GM21786 (cell line): ENCODE data around the gene DMWD.
"Not testable (repeated sequence)": the region's sequence is repeated elsewhere in the genome, so short reads cannot be mapped to it uniquely, and the experiment has no call there.

Source experiments
- ATAC-seq: cut with Tn5 transposase; IDR thresholded peaks from one replicate; pipeline ENCODE4 v1.9.1; 2021; ENCODE audit not compliant: unreplicated experiment

The DMWD gene

GRCh38 chr19:45817010-45817724 lies 24.5 kb upstream of the DMWD start:
- peak; percentile 66 for ATAC-seq

GRCh38 chr19:45816236-45817009 lies 23.8 kb upstream of the DMWD start:
- no peak for ATAC-seq

- no peak for ATAC-seq
Measured at GRCh38 chr19:45815481-45816216, 23.0 kb upstream of the DMWD start.

GRCh38 chr19:45814851-45815480 lies 22.3 kb upstream of the DMWD start, which contains the start of gene RSPH6A:
TSS of gene RSPH6A (minus strand) at chr19:45815308. CDS start at chr19:45815176, 132 bp downstream.
- ATAC-seq = no peak

GRCh38 chr19:45814166-45814780 lies 21.6 kb upstream of the DMWD start:
- no peak for ATAC-seq

GRCh38 chr19:45812297-45812696 lies 19.7 kb upstream of the DMWD start:
- ATAC-seq = no peak

GRCh38 chr19:45809643-45810159 lies 17.1 kb upstream of the DMWD start:
- ATAC-seq = no peak

GRCh38 chr19:45805719-45806118 lies 13.1 kb upstream of the DMWD start:
- ATAC-seq = no peak

- ATAC-seq = no peak
Measured at GRCh38 chr19:45804959-45805230, 12.2 kb upstream of the DMWD start.

- no peak for ATAC-seq
Measured at GRCh38 chr19:45804140-45804958, 11.7 kb upstream of the DMWD start.

GRCh38 chr19:45801603-45802175 lies 9.0 kb upstream of the DMWD start:
- no peak for ATAC-seq

- no peak for ATAC-seq
Measured at GRCh38 chr19:45800070-45800553, 7.5 kb upstream of the DMWD start.

GRCh38 chr19:45799541-45799940 lies 6.9 kb upstream of the DMWD start:
- ATAC-seq = not testable (repeated sequence)

GRCh38 chr19:45798995-45799517 lies 6.4 kb upstream of the DMWD start:
- ATAC-seq = no peak

GRCh38 chr19:45794627-45795026 lies 2.0 kb upstream of the DMWD start:
- ATAC-seq = no peak

- ATAC-seq = no peak
Measured at GRCh38 chr19:45793876-45794275, 1.2 kb upstream of the DMWD start.

GRCh38 chr19:45793178-45793564 lies 526 bp upstream of the DMWD start:
- no peak for ATAC-seq

GRCh38 chr19:45791744-45792469 lies 738 bp downstream of the DMWD start:
- no peak for ATAC-seq

GRCh38 chr19:45790942-45791341 lies 1.7 kb downstream of the DMWD start:
- no peak for ATAC-seq
